ENCODE data around the gene ATP6V1C2. TPM values are rescaled to one million over a fixed set of nuclear protein-coding genes. Genes with fewer than 3 reads are reported as not detected.

ATP6V1C2 gene
- total RNA-seq, 1 donor from 2014 or later, result 0.11 TPM

GRCh38 chr2:10704034-10704594, 17.3 kb upstream of the ATP6V1C2 start:
- no peak overlapping the region for H3K27ac ChIP-seq
- no peaks in the 10 kb centered on the region for H3K36me3 ChIP-seq
- H3K4me3 ChIP-seq, result no peak overlapping the region
- H3K79me2 ChIP-seq (ENCODE audit: low read depth), result no peaks in the 10 kb centered on the region
- Mint-ChIP-seq H3K9me3 (no peaks in the 10 kb centered on the region), H3K4me1 (peaks cover 4% of the 10 kb centered on the region), H3K27me3 (ENCODE audit: insufficient read depth, low read depth) (peaks cover 9% of the 10 kb centered on the region), H3K27ac (no peak overlapping the region), H3K4me3 (no peak overlapping the region), H3K36me3 (no peaks in the 10 kb centered on the region)
- no peaks in the 10 kb centered on the region for H3F3A ChIP-seq (ENCODE audit: low read depth)
- no peaks in the 10 kb centered on the region for H3K9me3 ChIP-seq (ENCODE audit: low read depth)
- no peaks in the 10 kb centered on the region for H3K27me3 ChIP-seq
- no peaks in the 10 kb centered on the region for H4K20me1 ChIP-seq (ENCODE audit: low read depth)
- DNase-seq (ENCODE audit: low spot score), result no peak
- H3K4me1 ChIP-seq, result no peaks in the 10 kb centered on the region
- H3K9ac ChIP-seq, result no peak overlapping the region
- no peak for TF ChIP-seq EZH2 (IDR thresholded peaks at IDR 0.05)
- TF ChIP-seq EZH2phosphoT487 (IDR thresholded peaks at IDR 0.05), result no peak
- no peak for TF ChIP-seq CTCF (IDR thresholded peaks at IDR 0.05)
- no peak overlapping the region for H2AFZ ChIP-seq (replicated peaks)
- H3K4me2 ChIP-seq, result no peak overlapping the region

- no peaks in the 10 kb centered on the region for H3K9me3 ChIP-seq (ENCODE audit: low read depth)
- H3K9ac ChIP-seq, result no peak overlapping the region
- H4K20me1 ChIP-seq (ENCODE audit: low read depth), result no peaks in the 10 kb centered on the region
- no peak overlapping the region for H2AFZ ChIP-seq (replicated peaks)
- Mint-ChIP-seq H3K4me3 (peak overlapping the region; percentile 10), H3K27me3 (ENCODE audit: insufficient read depth, low read depth) (peaks cover 10% of the 10 kb centered on the region), H3K9me3 (no peaks in the 10 kb centered on the region), H3K36me3 (no peaks in the 10 kb centered on the region), H3K27ac (no peak overlapping the region), H3K4me1 (no peaks in the 10 kb centered on the region)
- H3K4me2 ChIP-seq, result no peak overlapping the region
- no peak overlapping the region for H3K4me3 ChIP-seq
- TF ChIP-seq EZH2 (IDR thresholded peaks at IDR 0.05) (no peak), CTCF (IDR thresholded peaks at IDR 0.05) (no peak), EZH2phosphoT487 (IDR thresholded peaks at IDR 0.05) (no peak)
- H3K27ac ChIP-seq, result no peak overlapping the region
- no peaks in the 10 kb centered on the region for H3F3A ChIP-seq (ENCODE audit: low read depth)
- no peaks in the 10 kb centered on the region for H3K36me3 ChIP-seq
- H3K4me1 ChIP-seq, result no peaks in the 10 kb centered on the region
- H3K27me3 ChIP-seq, result no peaks in the 10 kb centered on the region
- no peak for DNase-seq (ENCODE audit: low spot score)
- H3K79me2 ChIP-seq (ENCODE audit: low read depth), result no peaks in the 10 kb centered on the region
Observed at GRCh38 chr2:10706033-10706432, 15.4 kb upstream of the ATP6V1C2 start.

- no peak overlapping the region for H3K4me2 ChIP-seq
- TF ChIP-seq EZH2 (IDR thresholded peaks at IDR 0.05) (no peak), EZH2phosphoT487 (IDR thresholded peaks at IDR 0.05) (no peak), CTCF (IDR thresholded peaks at IDR 0.05) (no peak)
- H3K36me3 ChIP-seq, result no peaks in the 10 kb centered on the region
- no peaks in the 10 kb centered on the region for H3K36me3 Mint-ChIP-seq
- no peak overlapping the region for H3K4me3 Mint-ChIP-seq
- H3K9me3 ChIP-seq (ENCODE audit: low read depth), result no peaks in the 10 kb centered on the region
- H3K27ac Mint-ChIP-seq, result no peak overlapping the region
- no peaks in the 10 kb centered on the region for H3F3A ChIP-seq (ENCODE audit: low read depth)
- H2AFZ ChIP-seq (replicated peaks), result no peak overlapping the region
- no peaks in the 10 kb centered on the region for H4K20me1 ChIP-seq (ENCODE audit: low read depth)
- H3K4me1 Mint-ChIP-seq, result no peaks in the 10 kb centered on the region
- no peak for DNase-seq (ENCODE audit: low spot score)
- H3K27ac ChIP-seq, result no peak overlapping the region
- H3K9ac ChIP-seq, result no peak overlapping the region
- H3K79me2 ChIP-seq (ENCODE audit: low read depth), result no peaks in the 10 kb centered on the region
- H3K27me3 Mint-ChIP-seq (ENCODE audit: insufficient read depth, low read depth), result peaks cover 10% of the 10 kb centered on the region
- H3K9me3 Mint-ChIP-seq, result no peaks in the 10 kb centered on the region
- H3K4me1 ChIP-seq, result no peaks in the 10 kb centered on the region
- no peak overlapping the region for H3K4me3 ChIP-seq
- H3K27me3 ChIP-seq, result no peaks in the 10 kb centered on the region
Observed at GRCh38 chr2:10707831-10708230, 13.6 kb upstream of the ATP6V1C2 start.

Measured in neural progenitor cell (in vitro differentiated cells).